ENCODE data around the gene FYCO1.

DNA sequence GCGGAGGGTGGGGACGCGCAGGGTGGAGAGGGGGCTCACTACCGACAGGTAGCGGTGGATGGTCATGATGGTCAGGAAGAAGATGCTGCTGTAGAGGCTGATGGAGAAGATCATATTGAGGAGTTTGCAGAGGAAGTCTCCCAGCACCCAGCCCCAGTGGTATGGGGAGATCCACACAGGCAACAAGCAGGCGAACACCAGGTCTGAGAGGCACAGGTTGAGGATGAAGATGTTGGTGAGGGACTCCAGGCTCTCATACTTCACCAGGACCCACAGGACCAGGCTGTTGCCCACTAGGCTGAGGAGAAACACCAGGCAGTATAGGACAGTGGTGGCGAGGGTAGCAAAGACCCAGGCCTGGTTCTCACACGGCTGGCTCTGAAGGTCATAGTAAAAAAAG lies 25.9 kb upstream of the FYCO1 start:
- no peak for TF ChIP-seq NFKBIZ (CRISPR knock-in tag; IDR thresholded peaks at IDR 0.05)
- no peak for TF ChIP-seq MAX (IDR thresholded peaks at IDR 0.05)

All from HepG2 (cell line).